ENCODE results near the gene TP53I11.

TP53I11 gene

DNA sequence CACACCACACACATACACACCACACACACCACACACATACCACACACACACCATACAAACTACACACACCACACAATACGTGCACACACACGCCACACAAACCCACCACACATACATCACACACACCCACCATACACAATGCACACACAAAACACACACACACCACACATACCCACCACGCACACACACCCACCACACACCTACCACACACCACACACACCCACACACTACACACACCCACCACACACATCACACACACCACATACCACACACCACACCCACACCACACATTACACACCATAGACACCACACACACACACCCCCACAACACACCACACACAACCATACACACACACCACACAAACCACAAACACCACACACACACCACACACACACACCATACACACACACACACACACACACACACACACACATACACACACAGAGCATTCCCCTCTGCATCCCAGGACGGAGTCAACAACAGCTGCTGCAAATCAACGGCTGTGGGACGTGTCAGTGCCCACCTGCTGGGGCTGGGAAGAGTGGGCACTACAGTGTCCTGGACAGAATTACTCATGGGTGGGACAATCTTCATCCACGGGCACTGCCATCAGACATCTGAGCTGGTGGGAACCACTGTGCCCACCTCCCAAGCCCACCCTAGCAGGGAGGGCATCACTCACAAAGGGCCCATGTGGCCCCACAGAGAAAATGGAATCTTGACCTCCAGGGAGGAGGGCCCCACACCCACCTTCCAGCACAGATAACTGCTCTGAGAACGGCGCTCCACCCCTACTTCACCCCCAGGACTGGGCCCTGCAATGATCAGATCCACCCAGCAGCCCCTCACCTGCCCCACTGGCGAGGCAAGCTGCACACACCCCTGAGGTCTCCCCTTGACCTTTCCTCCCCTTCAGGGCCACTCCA is 8.4 kb downstream of the TP53I11 start:
- TF ChIP-seq, protein P1, sequence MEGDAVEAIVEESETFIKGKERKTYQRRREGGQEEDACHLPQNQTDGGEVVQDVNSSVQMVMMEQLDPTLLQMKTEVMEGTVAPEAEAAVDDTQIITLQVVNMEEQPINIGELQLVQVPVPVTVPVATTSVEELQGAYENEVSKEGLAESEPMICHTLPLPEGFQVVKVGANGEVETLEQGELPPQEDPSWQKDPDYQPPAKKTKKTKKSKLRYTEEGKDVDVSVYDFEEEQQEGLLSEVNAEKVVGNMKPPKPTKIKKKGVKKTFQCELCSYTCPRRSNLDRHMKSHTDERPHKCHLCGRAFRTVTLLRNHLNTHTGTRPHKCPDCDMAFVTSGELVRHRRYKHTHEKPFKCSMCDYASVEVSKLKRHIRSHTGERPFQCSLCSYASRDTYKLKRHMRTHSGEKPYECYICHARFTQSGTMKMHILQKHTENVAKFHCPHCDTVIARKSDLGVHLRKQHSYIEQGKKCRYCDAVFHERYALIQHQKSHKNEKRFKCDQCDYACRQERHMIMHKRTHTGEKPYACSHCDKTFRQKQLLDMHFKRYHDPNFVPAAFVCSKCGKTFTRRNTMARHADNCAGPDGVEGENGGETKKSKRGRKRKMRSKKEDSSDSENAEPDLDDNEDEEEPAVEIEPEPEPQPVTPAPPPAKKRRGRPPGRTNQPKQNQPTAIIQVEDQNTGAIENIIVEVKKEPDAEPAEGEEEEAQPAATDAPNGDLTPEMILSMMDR (IDR thresholded peaks at IDR 0.05; ENCODE audit: low read length, missing control alignments) = no peak
- no peak for DNase-seq (ENCODE audit: low read depth)
- no peak overlapping the region for H3K4me3 ChIP-seq (replicated peaks; ENCODE audit: low read depth, low read length)

DNA sequence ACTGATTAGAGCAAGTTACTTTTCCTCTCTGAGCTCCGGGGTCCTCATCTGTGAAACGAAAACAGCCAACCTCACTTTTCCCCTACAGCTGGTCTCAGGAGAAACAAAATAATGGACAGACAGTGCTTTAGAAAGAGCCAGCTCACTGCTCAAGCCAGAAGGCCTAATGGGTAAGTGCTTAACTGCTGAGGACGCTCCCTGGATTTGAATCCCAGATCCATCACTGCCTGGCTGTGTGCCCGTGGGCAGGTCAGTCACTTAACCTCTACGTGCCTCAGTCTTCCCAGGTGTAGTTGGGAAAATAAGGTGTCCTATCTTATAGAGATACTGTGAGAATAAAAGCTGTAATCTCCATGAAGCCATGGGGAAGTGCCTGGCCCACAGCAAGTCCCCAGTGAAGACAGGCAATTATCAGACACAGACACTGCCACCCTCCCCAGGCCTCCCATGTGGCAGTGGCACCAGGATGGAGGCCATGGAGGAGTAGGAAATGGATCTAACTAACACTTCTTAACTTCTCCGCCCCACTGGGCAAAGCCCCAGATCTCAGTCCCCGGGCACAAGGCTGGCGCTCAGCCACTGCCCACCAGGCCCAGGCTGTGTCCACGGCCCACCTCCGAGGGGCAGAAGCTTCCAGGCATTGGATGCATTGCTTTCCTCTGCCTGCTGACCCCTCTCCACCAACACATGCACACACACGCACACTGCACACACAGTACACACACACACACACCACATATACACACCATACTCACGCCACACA is 9.2 kb downstream of the TP53I11 start:
- H3K4me3 ChIP-seq (replicated peaks; ENCODE audit: low read depth, low read length) = no peak overlapping the region
- TF ChIP-seq, protein P1 (IDR thresholded peaks at IDR 0.05; ENCODE audit: low read length, missing control alignments) = no peak
- DNase-seq (ENCODE audit: low read depth) = no peak

DNA sequence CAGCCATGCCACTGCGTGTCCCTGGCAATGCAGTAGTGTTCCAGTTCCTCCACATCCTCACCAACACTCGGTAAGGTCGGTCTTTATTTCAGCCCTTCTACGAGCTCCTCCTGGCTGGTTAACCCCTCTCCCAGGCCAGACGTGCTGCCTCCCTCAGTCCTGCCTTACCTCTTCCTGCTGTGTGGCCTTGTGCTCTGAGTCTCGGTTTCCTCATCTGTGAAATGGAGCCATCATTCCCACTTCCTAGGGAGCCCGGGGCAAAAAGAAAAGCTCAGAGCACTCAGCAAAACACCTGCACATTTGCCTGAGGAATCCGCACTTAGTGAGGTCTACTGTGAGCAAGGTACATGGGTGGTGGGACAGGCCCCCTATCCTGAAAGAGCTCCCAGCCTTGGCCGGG is 9.8 kb downstream of the TP53I11 start:
- TF ChIP-seq, protein P1 (IDR thresholded peaks at IDR 0.05; ENCODE audit: low read length, missing control alignments) = no peak
- DNase-seq (ENCODE audit: low read depth) = no peak
- H3K4me3 ChIP-seq (replicated peaks; ENCODE audit: low read depth, low read length) = no peak overlapping the region

DNA sequence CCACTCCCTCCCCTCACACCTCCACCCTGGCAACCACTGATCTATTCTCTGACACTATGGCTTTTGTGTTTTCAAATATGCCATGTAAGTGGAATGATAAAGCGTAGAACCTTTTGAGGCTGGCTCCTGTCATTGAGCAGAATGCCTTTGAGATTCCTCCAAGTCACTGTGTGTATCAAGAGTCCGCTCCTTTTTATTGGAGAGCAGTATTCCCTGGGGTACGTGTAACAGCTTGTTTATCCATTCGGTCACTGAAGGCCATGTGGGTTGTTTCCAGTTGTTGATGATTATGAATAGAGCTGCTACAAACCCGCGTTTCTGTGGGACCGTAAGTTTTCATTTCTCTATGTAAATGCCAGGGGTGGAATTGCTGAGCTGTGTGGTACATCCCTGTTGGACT is 10.3 kb downstream of the TP53I11 start:
- TF ChIP-seq, protein P1 (IDR thresholded peaks at IDR 0.05; ENCODE audit: low read length, missing control alignments) = no peak
- H3K4me3 ChIP-seq (replicated peaks; ENCODE audit: low read depth, low read length) = no peak overlapping the region
- DNase-seq (ENCODE audit: low read depth) = no peak

DNA sequence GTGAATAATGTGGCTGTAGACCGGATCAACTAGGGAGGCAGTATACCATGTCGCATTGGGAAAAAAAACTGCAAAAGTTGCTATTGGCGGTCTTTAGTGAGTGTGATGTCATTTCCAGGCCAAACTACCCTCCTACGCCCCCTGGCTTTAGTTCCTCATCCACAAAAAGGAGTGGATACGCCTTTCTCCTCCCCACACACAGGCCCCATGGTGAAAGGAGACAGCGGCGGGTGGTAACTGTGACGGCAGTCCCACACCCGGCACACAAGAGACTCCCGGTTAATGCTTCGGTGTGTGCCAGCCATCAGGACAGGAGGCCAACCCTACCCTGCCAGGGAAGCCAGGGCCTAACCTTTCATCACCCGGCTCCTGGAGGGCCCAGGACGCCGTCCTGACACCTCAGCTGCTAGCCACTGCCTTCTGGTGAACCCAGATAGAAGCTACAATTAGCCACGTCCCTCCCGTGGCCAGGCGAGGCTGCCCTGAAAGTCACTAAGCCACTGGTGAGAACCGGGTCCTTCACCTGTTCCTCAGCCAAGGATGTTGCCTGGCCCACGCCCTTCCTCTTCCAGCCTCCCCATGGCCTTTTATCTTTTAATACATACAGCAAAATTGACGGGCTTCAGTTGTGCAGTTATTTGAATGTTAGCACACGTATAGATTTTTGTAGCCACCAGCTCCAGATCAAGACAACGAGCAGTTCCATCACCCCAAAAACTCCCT is 10.8 kb downstream of the TP53I11 start:
- no peak overlapping the region for H3K4me3 ChIP-seq (replicated peaks; ENCODE audit: low read depth, low read length)
- DNase-seq (ENCODE audit: low read depth) = peak; percentile 60
- TF ChIP-seq, protein P1 (IDR thresholded peaks at IDR 0.05; ENCODE audit: low read length, missing control alignments) = peak; percentile 51

DNA sequence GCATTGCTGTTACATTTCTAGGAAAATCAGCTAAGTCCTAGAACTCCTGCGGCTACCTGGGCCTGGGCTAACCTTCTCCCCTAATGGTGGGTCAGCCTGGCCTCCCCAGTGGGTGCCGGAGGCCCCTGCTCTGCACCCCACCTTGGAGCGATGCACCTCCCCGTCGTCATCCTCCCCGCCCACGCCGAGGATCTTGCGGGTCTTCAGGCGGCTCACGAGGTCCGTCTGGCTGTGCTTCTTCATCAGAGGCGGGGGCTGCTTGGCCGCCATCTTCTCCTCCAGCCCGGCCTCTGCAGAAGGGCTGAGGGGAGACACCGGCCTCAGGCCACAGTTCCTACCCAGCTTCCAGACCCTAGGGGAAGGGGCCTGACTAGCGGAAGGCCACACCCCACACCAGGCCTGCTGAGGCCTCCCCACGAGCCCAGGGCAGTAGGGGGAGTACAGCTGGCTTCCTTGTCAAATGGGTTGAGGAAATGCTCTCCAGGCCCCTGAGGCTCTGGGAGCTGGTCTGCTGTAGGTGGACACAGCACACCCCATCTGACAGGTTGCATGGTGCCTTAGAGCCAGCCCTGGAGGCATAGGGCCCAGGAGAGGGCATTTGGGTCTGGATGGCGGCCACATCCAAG is 12.5 kb downstream of the TP53I11 start:
- DNase-seq (ENCODE audit: low read depth) = no peak
- H3K4me3 ChIP-seq (replicated peaks; ENCODE audit: low read depth, low read length) = no peak overlapping the region
- TF ChIP-seq, protein P1 (IDR thresholded peaks at IDR 0.05; ENCODE audit: low read length, missing control alignments) = no peak
